ENCODE measurements around the gene TMEM92. TPM values are rescaled to one million over a fixed set of nuclear protein-coding genes. Genes with fewer than 3 reads are reported as not detected.
"Not testable (repeated sequence)": the region's sequence is repeated elsewhere in the genome, so short reads cannot be mapped to it uniquely, and the experiment has no call there.

TMEM92 gene
- total RNA-seq, 2 experiments from 2014 or later = not detected

DNA sequence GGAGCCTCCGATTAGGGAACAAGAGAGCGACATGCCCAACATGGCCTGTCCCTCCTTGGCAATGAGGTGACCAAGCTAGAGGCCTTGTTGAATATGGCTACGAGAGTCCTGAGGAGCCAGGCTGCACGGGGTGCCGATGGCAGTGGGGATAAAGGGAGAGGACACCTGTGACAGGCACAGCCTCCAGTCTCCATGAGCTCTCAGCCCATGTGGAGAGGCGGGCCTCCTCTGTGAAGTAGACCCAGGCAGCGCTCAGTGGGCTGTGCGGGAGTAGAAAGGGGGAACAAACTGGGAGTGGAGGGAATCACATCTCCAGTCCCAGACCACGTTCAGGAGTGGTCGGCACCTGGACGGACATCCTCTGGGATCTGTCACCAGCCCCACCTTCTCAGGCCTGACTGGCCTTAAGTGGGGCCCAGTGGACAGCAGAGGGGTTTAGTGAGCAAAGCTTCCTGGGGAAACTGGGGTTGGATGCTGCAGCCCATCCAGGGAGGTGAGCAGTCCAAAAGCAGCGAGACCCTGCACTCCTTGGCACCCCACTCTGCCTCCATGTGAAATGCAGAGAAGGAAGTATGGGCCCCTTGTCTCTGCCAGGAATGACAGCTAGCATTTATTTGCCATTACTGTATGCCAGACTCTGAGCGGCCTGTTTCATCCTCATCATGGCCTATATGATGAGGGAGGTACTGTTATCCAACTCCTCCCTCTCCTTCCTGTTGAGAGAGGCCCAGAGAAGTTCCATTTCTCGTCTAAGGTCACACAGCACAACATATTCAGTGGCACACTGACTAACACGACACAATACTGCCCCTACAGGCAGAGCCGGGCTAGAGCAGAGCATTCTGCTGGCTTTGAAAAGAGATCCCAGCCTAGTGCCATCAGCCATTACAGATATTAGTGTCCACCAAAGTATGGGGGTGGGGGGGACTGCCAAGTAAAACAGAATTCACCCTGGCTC is 4.5 kb upstream of the TMEM92 start:
- no TSS peak for BruUV-seq (replicated peaks)
- Histone ChIP-seq H3K27ac (ENCODE audit: low read depth, low read length, poor library complexity, severe bottlenecking) (no peak overlapping the region), H3K9me3 (ENCODE audit: low read length) (no peaks in the 10 kb centered on the region), H3K4me1 (ENCODE audit: insufficient read depth, low read length, poor library complexity, severe bottlenecking) (no peaks in the 10 kb centered on the region), H3K36me3 (ENCODE audit: insufficient read depth, low read length) (no peaks in the 10 kb centered on the region), H3K4me2 (ENCODE audit: low read length) (no peak overlapping the region), H3K9me2 (ENCODE audit: insufficient read depth, low read length) (no peaks in the 10 kb centered on the region), H4K20me1 (ENCODE audit: insufficient read depth, low read length) (no peaks in the 10 kb centered on the region), H2AFZ (ENCODE audit: low read length) (no peak overlapping the region), H3K79me2 (ENCODE audit: insufficient read depth, low read depth, low read length) (no peaks in the 10 kb centered on the region), H3K4me3 (ENCODE audit: low read depth, low read length, poor library complexity, severe bottlenecking) (no peak overlapping the region)
- TF ChIP-seq, protein P1, sequence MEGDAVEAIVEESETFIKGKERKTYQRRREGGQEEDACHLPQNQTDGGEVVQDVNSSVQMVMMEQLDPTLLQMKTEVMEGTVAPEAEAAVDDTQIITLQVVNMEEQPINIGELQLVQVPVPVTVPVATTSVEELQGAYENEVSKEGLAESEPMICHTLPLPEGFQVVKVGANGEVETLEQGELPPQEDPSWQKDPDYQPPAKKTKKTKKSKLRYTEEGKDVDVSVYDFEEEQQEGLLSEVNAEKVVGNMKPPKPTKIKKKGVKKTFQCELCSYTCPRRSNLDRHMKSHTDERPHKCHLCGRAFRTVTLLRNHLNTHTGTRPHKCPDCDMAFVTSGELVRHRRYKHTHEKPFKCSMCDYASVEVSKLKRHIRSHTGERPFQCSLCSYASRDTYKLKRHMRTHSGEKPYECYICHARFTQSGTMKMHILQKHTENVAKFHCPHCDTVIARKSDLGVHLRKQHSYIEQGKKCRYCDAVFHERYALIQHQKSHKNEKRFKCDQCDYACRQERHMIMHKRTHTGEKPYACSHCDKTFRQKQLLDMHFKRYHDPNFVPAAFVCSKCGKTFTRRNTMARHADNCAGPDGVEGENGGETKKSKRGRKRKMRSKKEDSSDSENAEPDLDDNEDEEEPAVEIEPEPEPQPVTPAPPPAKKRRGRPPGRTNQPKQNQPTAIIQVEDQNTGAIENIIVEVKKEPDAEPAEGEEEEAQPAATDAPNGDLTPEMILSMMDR (conservative IDR thresholded peaks at IDR 0.05; ENCODE audit: low read length) = peak; percentile 88
- TF ChIP-seq EZH2phosphoT487 (IDR thresholded peaks at IDR 0.05; ENCODE audit: borderline replicate concordance, low read depth, low read length) = no peak
- intact Hi-C loops (cut with micrococcal nuclease; ENCODE audit: unreplicated experiment) = no loop called here
- peak; percentile 66 for DNase-seq (ENCODE audit: low spot score)
- ChIA-PET CTCF (ENCODE audit: unreplicated experiment) (no interaction called here), POLR2A (no interaction called here)

- Histone ChIP-seq H3K4me1 (ENCODE audit: insufficient read depth, low read length, poor library complexity, severe bottlenecking) (no peaks in the 10 kb centered on the region), H4K20me1 (ENCODE audit: insufficient read depth, low read length) (no peaks in the 10 kb centered on the region), H3K9me2 (ENCODE audit: insufficient read depth, low read length) (no peaks in the 10 kb centered on the region), H2AFZ (ENCODE audit: low read length) (no peak overlapping the region), H3K9me3 (ENCODE audit: low read length) (no peaks in the 10 kb centered on the region), H3K4me2 (ENCODE audit: low read length) (no peak overlapping the region), H3K4me3 (ENCODE audit: low read depth, low read length, poor library complexity, severe bottlenecking) (no peak overlapping the region), H3K79me2 (ENCODE audit: insufficient read depth, low read depth, low read length) (no peaks in the 10 kb centered on the region), H3K27ac (ENCODE audit: low read depth, low read length, poor library complexity, severe bottlenecking) (no peak overlapping the region), H3K36me3 (ENCODE audit: insufficient read depth, low read length) (no peaks in the 10 kb centered on the region)
- POLR2A ChIA-PET = no interaction called here
- intact Hi-C loops (cut with micrococcal nuclease; ENCODE audit: unreplicated experiment) = no loop called here
- TF ChIP-seq, protein P1 (conservative IDR thresholded peaks at IDR 0.05; ENCODE audit: low read length) = peak; percentile 58; the same call in 1 of the 2 replicates
- TF ChIP-seq EZH2phosphoT487 (IDR thresholded peaks at IDR 0.05; ENCODE audit: borderline replicate concordance, low read depth, low read length) = no peak
- CTCF ChIA-PET (ENCODE audit: unreplicated experiment) = no interaction called here
- no peak for DNase-seq (ENCODE audit: low spot score)
- no TSS peak for BruUV-seq (replicated peaks)
Observed at GRCh38 chr17:50270435-50271362, 3.6 kb upstream of the TMEM92 start.

- intact Hi-C loops (cut with micrococcal nuclease; ENCODE audit: unreplicated experiment); H3K9me2 ChIP-seq (ENCODE audit: insufficient read depth, low read length); H3K9me3 ChIP-seq (ENCODE audit: low read length); BruUV-seq (replicated peaks); H3K27ac ChIP-seq (ENCODE audit: low read depth, low read length, poor library complexity, severe bottlenecking); H3K4me3 ChIP-seq (ENCODE audit: low read depth, low read length, poor library complexity, severe bottlenecking); H4K20me1 ChIP-seq (ENCODE audit: insufficient read depth, low read length); POLR2A ChIA-PET; H3K36me3 ChIP-seq (ENCODE audit: insufficient read depth, low read length); H3K79me2 ChIP-seq (ENCODE audit: insufficient read depth, low read depth, low read length); H3K4me1 ChIP-seq (ENCODE audit: insufficient read depth, low read length, poor library complexity, severe bottlenecking); CTCF ChIA-PET (ENCODE audit: unreplicated experiment); DNase-seq (ENCODE audit: low spot score); H2AFZ ChIP-seq (ENCODE audit: low read length); H3K4me2 ChIP-seq (ENCODE audit: low read length): not testable (repeated sequence)
Observed at GRCh38 chr17:50271363-50271750, 2.9 kb upstream of the TMEM92 start.

All from OCI-LY7 (cell line).